SH-SY5Y (cell line): ENCODE results near the gene PPP3CB.
A peak's percentile ranks its signal among the peaks of the same experiment; 100 is the strongest.

Experiments
- GATA2 ChIP-seq: IDR thresholded peaks from 2 replicates; pipeline ENCODE4 v1.6.1; 2011; ENCODE audit warnings: mild to moderate bottlenecking, low read depth, low read length
- GATA3 ChIP-seq: IDR thresholded peaks from 2 replicates; pipeline ENCODE4 v1.6.1; 2011; ENCODE audit warnings: low read depth, mild to moderate bottlenecking, low read length, moderate library complexity

The PPP3CB gene

GRCh38 chr10:73456187-73456890 lies 39.5 kb downstream of the PPP3CB start:
- TF ChIP-seq GATA2 (no peak), GATA3 (no peak)

- TF ChIP-seq GATA3 = no peak
- no peak for TF ChIP-seq GATA2
These were observed 46.7 kb downstream of the PPP3CB start for GRCh38 chr10:73449113-73449512.

GRCh38 chr10:73448384-73448783 lies 47.4 kb downstream of the PPP3CB start:
- TF ChIP-seq GATA2 = no peak
- TF ChIP-seq GATA3 = no peak

GRCh38 chr10:73446926-73447325 lies 48.9 kb downstream of the PPP3CB start:
- TF ChIP-seq GATA3 (no peak), GATA2 (no peak)

- TF ChIP-seq GATA3 (no peak), GATA2 (no peak)
These were observed 51.4 kb downstream of the PPP3CB start for GRCh38 chr10:73444457-73444856.

- TF ChIP-seq GATA3 (no peak), GATA2 (no peak)
These were observed 56.1 kb downstream of the PPP3CB start for GRCh38 chr10:73439605-73440312.

- TF ChIP-seq GATA2 = no peak
- TF ChIP-seq GATA3 = no peak
These were observed 56.8 kb downstream of the PPP3CB start for GRCh38 chr10:73439055-73439454.

GRCh38 chr10:73433538-73433867 lies 62.3 kb downstream of the PPP3CB start, which contains the start of gene MSS51:
Gene MSS51 (minus strand): TSS chr10:73433561. CDS start chr10:73428284, 5,277 bp downstream.
- no peak for TF ChIP-seq GATA2
- no peak for TF ChIP-seq GATA3

- TF ChIP-seq GATA2 (no peak), GATA3 (no peak)
These were observed 62.9 kb downstream of the PPP3CB start for GRCh38 chr10:73432646-73433537.

- TF ChIP-seq GATA2 = no peak
- TF ChIP-seq GATA3 = no peak
These were observed 69.5 kb downstream of the PPP3CB start for GRCh38 chr10:73426318-73426717.

- TF ChIP-seq GATA3 (0 out of 2 replicates have a peak, but pooled peaks have one; percentile 14), GATA2 (peak; percentile 50; the same call in 1 of the 2 replicates)
These were observed 71.3 kb downstream of the PPP3CB start for GRCh38 chr10:73424478-73424877.

- TF ChIP-seq GATA2 (no peak), GATA3 (no peak)
These were observed 72.5 kb downstream of the PPP3CB start for GRCh38 chr10:73423309-73423708.

- TF ChIP-seq GATA3 (no peak), GATA2 (no peak)
These were observed 79.3 kb downstream of the PPP3CB start for GRCh38 chr10:73416571-73416970.
